ENCODE measurements around the gene ZBTB43.
"Not testable (repeated sequence)": the region's sequence is repeated elsewhere in the genome, so short reads cannot be mapped to it uniquely, and the experiment has no call there.

ZBTB43 gene

GRCh38 chr9:126791406-126792230 lies 13.2 kb upstream of the ZBTB43 start:
- no peak for DNase-seq

DNA sequence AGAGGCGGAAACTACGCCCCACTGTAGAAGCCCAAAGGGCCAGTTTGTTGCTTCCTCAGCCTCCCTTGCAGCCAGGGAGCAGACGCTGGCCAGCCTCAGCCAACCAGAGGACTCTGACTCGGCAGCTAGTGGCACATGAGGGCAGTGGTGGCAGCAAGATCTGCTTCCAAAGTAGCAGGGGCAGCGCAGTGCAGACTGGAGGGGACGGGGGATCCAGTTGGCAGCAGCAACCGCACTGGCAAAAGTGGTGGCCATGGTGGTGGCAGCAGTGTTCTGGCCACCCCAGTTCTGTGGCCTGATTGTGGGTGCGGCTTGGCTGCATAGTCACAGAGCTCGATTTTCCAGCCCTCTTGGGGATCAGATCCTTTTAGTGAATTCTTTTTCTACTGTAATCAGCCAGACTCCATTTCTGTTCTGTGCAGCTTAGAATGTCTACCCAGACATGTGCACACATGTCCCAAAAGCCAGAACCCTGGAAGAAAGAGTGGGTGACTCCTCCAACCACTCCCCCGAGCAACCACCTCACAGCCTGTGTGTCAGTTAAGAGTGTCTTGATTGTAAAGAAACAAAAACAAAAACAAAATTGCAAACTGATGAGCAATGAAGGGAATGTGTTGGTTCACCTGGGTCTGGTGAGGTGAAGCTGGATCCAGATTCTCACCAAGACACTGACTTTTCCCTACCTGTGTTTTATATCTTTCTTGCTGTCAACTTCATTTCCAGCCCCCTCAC lies 11.0 kb upstream of the ZBTB43 start:
- DNase-seq: no peak

DNA sequence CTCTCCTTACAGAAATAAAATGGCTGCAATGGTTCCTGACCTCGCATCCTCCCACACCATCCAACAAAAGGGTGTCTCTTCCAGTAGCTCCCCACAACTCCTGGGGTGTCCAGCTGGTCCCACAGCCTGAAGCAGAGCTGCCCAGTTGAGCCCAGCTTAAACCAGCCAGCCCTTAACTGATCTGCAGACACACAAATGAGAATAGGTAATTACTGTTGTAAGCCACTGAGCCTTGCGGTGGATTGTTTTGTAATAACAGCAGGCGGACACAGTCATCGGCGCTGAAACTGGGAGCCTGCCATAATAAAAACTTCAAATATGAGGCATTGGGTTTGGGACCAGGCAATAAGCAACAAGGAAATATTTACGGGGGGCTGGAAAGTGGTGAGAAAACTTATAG lies 10.4 kb upstream of the ZBTB43 start:
- no peak for DNase-seq

DNA sequence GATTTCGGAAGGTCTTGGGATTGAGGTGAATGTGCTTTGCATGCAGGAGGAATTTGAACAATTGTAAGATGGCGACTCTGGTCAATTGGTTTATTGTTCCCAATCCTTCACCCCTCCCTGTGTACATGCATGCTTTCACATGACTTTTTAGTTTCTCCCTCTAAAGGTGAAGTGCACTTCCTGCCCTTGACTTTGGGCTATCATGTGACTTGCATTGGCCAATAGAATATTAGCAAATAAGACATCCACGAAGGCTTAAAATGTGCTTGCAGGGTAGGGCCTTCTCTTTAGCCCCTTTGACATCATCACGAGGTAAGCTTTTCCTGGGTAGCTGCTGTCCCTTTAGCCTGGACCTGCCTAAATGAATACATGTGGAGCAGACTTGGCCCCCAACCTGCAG lies 8.1 kb upstream of the ZBTB43 start:
- no peak for DNase-seq

- DNase-seq: no peak
These were observed 6.9 kb upstream of the ZBTB43 start for GRCh38 chr9:126797903-126798302.

DNA sequence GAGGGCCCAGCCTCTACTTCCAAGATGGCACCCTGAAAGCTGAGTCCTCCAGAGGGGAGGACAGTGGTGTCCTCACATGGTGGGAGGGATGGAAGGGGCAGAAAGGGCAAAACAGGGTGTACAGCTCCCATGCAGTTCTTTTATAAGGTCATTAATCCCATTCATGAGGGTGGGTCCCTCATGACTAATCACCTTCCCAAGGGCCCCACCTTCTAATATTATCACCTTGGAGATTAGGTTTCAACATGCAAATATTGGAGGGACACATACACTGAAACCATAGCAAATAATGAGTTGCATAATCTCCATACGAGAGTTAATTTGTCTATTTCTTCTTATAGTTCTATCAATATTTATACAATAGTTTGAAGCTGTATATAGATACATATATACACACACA lies 5.8 kb upstream of the ZBTB43 start:
- DNase-seq: no peak

DNA sequence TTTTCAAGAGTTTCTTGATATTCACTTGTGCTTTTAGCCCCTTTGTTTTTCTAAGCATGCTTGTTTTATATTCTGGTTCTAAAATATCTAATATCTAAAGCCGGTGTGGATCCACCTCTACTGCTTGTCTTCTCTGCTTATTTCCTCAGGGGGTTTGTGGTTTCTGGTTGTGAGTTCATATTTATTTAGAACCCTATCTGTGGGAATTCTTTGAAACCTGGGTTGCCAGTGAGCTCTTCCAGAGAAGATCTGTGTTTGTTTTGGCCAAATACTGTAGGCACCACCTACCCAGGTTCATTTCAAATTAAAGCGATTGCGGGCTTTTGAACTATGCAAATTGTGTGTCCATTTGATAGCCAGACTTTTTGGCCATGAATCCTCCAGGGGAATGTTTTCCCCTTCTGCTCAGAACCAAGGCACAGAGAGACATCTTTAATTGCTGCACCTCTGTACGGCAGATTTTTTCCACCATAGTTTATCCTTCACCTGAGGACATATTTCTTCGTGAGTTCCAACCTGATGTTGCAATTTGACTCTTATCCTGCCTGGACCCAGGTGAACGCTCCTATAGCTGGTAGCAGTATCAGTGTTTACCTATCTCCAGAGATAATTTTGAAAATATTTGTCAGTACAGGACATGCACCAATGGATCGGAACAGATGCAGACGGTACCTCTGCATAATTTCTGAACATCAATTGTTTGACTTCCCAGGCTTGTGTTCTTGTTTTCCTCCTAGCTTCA lies 2.4 kb upstream of the ZBTB43 start:
- no peak for DNase-seq

- no peak for DNase-seq
These were observed 593 bp upstream of the ZBTB43 start for GRCh38 chr9:126804198-126804695.

DNA sequence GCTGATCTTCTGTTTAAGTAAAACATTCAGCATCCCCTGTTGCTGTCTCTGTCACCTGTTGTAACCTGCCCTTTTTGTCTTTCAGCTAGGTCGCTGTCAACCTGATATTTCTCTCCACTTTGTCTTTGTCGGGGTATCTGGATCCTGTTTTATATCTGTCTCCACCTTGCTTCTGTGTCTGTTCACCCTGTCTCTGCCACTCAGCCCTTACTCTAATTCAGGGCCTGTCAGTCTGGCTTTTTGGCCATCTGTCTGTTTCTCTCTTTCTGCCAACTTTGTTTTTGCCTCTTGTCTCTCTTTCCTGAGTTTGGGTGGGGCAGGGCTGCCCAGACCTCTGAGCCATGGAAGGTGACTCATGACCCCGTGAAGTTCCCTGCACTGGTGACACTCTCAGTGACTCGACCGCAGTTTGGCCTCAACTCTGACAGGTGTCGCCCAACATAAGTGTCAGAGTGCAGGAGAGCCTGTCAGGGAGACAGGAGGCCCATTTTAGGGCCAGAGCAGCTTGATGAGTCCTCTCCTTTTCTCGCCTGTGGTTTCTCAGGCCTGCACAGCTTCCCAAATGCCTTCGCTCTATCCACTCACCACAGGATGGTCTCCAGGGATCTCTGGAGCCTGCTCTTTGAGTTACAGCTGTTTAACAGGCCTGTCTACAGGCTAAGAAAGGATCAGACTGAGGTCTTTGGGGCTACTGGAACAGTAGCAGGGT lies 868 bp downstream of the ZBTB43 start:
- DNase-seq: no peak

- DNase-seq: no peak
These were observed 1.5 kb downstream of the ZBTB43 start for GRCh38 chr9:126806336-126806735.

DNA sequence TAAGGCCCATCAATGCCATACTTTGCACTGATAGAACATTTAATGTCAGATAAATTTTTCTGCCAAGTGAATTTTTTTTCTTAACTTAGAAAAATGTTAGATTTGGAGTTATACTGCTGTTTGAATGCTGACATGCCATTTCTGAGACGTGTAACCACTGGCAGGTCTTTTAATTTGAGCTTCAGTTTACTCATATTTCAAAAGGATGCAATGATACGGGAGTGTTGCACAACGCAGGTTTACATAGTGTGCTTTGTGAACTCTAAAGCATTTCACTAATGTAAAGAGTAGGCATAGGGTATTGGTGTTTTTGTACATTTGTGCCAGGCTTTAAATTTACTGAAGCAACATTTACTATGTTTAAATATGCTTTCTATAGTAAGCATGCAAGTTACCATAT lies 4.2 kb downstream of the ZBTB43 start:
- DNase-seq: no peak

DNA sequence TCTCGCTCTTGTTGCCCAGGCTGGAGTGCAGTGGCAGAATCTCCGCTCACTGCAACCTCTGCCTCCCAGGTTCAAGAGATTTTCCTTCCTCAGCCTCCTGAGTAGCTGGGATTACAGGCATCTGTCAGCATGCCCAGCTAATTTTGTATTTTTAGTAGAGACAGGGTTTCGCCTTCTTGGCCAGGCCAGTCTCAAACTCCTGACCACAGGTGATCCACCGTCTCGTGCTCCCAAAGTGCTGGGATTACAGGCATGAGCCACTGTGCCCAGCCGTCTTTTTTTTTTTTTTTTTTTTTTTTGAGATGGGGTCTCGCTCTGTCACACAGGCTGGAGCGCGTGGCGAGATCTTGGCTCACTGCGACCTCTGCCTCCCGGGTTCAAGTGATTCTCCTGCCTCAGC lies 5.4 kb downstream of the ZBTB43 start:
- not testable (repeated sequence) for DNase-seq

GRCh38 chr9:126813072-126813471 lies 8.2 kb downstream of the ZBTB43 start:
- DNase-seq: no peak

DNA sequence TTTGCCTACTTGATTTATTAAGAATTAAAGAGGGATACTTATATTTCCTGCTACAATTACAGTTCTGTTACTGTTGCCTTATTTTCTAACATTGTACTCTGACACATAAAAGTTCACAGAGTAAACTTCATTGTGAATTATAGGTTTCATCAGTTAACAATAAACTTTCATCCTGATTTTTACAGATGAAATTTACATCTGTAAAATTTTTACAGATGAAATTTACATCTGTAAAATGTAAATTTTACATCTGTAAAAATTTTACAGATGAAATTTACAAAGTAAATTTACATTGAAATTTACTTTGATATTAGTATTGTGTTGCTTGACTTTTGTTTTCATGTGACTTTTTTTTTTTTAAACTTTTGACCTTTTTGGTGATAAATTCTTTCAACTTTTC lies 9.3 kb downstream of the ZBTB43 start:
- no peak for DNase-seq

- DNase-seq: not testable (repeated sequence)
These were observed 12.8 kb downstream of the ZBTB43 start for GRCh38 chr9:126817615-126818014.

DNA sequence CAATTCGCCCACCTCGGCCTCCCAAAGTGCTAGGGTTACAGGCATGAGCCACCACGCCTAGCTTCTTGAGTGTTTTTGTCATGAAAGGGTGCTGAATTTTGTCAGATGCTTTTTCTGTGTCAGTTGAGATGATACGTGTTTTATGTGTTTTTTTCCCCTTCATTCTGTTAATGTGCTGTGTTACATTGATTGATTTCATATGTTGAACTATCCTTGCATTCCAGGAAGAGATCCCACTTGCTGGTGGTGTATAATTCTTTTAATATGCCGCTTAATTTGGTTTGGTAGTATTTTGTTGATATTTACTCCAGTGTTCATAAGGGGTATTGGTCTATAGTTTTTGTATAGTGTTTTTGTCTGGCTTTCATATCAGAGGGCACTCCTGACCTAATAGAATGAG lies 13.6 kb downstream of the ZBTB43 start:
- DNase-seq: no peak

DNA sequence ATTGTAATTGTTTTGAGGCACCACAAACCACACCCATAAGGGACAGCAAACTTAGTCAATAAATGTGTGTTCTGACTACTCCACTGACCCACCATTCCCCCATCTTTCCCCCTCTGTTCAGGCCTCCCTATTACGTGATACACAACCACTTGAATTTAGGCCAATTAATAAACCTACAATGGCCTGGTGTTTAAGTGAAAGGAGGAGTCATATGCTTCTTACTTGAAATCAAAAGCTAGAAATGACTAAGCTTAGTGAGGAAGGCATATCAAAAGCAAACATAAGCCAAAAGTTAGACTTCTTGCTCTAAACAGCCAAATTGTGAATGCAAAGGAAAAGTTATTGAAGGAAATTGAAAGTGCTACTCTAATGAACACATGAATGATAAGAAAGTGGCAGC lies 14.6 kb downstream of the ZBTB43 start:
- DNase-seq: no peak

DNA sequence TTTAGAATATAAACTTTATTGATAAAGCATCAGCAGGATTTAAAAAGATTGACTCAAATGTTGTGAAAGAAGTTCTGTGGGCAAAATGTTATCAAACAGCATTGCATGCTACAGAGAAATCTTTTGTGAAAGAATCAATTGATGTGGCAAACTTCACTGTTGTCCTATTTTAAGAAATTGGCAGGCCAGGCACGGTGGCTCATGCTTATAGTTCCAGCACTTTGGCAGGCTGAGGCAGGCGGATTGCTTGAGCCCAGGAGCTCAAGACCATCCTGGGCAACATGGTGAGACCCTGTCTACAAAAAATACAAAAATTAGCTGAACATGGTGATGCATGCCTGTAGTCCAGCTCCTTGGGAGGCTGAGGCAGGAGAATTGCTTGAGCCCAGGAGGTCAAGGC lies 17.4 kb downstream of the ZBTB43 start:
- DNase-seq: no peak

GRCh38 chr9:126822873-126823272 lies 18.0 kb downstream of the ZBTB43 start:
- DNase-seq: no peak

DNA sequence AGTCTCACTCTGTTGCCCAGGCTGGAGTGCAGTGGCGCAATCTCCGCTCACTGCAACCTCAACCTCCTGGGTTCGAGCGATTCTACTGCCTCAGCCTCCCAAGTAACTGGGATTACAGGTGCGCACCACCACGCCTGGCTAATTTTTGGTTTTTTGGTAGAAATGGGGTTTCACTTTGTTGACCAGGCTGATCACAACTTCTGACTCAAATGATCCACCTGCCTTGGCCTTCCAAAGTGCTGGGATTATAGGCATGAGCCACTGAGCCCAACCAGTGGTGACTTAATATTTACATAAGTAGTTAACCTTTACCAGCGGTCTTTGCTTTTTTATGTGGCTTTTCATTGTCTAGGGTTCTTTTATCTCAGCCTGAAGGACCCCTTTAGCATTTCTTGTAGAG lies 19.2 kb downstream of the ZBTB43 start:
- DNase-seq: not testable (repeated sequence)

DNA sequence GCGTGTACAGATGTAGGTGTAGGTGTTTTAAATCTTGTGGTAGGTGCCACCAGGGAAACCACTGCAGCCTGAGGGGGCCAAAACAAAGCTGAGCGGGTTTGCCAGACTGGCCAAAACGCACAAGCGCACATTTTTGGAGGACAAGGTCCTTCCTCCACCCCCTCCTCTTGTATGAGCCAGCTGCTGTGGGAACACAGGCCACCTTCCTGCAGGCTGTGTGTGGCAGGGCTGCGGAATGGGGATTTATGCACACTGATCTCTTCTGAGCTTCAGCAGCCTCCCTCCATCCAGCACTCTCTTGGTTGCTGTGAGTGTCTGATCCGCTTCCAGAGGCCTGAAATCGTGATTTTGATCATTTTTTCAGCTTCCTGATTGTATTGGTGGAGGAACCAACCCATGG lies 22.4 kb downstream of the ZBTB43 start:
- DNase-seq: no peak

DNA sequence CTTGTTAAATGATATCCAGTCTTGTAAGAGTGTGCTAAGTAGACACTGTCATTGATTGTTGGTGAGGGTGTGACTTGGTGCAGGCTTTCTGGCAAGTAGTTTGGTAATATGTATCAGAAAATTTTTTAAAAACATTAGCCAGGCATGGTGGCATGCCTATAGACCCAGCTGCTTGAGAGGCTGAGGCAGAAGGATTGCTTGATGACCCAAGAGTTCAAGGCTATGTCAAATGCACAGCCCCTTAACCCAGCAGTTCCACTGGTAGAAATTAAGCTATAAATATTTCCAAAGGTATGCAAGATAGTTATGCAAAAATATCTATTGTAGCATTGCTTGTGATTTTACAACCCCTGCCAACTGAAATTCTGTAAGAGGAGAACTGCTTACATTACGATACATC lies 24.2 kb downstream of the ZBTB43 start:
- no peak for DNase-seq

DNA sequence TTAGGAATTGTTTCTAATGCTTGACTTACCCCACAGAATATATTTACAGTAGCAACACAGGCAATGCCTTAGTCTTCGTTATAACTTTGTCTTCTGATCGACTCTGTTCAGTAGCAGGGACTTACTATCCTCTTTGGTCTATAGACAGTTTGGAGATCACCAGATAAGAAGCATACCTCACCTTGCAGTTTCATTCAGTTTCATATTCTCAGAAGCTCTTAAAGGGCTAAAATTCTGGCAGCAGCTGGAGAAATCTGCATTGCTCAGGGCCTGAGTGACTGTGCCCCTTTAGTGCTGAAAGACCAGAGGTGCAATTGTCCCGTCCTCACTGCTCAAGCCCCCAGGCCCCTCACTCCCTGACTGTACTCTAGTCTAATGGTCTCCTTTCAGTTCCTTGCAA lies 26.0 kb downstream of the ZBTB43 start:
- DNase-seq: no peak
